Aorta (tissue), 5 donors: ENCODE data around the gene C5orf22. TPM values are rescaled to one million over a fixed set of nuclear protein-coding genes. Genes with fewer than 3 reads are reported as not detected.

Source experiments
- ATAC-seq: fragments of 200-7000 bp; cut with Tn5 transposase; one replicate; pipeline ENCODE4 v1.9.1; 2022; ENCODE audit warnings: moderate library complexity; ENCODE audit not compliant: low FRiP score
- DNase-seq, 2 donors: peaks; one replicate each; pipeline ENCODE4 v3.0.0-alpha.2; 2020
- H3K27ac ChIP-seq, 2 donors: one replicate each; pipeline ENCODE4 v1.5.1; 2013; ENCODE audit warnings: low read length in 2 of 2, mild to moderate bottlenecking in 2 of 2, moderate library complexity in 2 of 2, control low read depth in 1 of 2, inconsistent platforms in 1 of 2, low read depth in 1 of 2
- H3K27me3 ChIP-seq, 2 donors: one replicate each; pipeline ENCODE4 v1.6.1; 2013; ENCODE audit warnings: control low read depth in 1 of 2, low read length in 1 of 2, mild to moderate bottlenecking in 1 of 2, moderate library complexity in 1 of 2; ENCODE audit not compliant: insufficient read depth in 2 of 2, control insufficient read depth in 1 of 2
- H3K36me3 ChIP-seq, 2 donors: one replicate each; pipeline ENCODE4 v1.6.1; 2013; ENCODE audit warnings: control low read depth in 1 of 2, low read length in 1 of 2, mild to moderate bottlenecking in 1 of 2; ENCODE audit not compliant: insufficient read depth in 2 of 2, control insufficient read depth in 1 of 2
- H3K4me1 ChIP-seq, 2 donors: one replicate each; pipeline ENCODE4 v1.6.1; 2013; ENCODE audit warnings: low read length in 2 of 2, control low read depth in 1 of 2, mild to moderate bottlenecking in 1 of 2, moderate library complexity in 1 of 2; ENCODE audit not compliant: insufficient read depth in 2 of 2, control insufficient read depth in 1 of 2
- H3K4me3 ChIP-seq, 2 donors: one replicate each; pipeline ENCODE4 v1.5.1; 2013; ENCODE audit warnings: low read length in 2 of 2, control low read depth in 1 of 2, mild to moderate bottlenecking in 1 of 2
- H3K9me3 ChIP-seq: one replicate; pipeline ENCODE4 v1.6.1; 2013; ENCODE audit warnings: mild to moderate bottlenecking, low read length; ENCODE audit not compliant: control insufficient read depth
- WGBS, 2 donors: extraction: QIAGEN DNeasy Blood & Tissue Kit; methylation state at CpG; one replicate each; pipeline ENCODE4 v1.1.7; 2013; 5-methylcytosine and 5-hydroxymethylcytosine counted together
- intact Hi-C, 2 donors: fragments of 100-400 bp; cut with DNase I; formaldehyde crosslinking; loops; one replicate each; pipeline versions ENCODE4 v1.14.2 to v1.15.0; 2022
- polyA plus RNA-seq, 2 donors: library from polyadenylated mRNA; stranded (reverse); fragments of 200-250 nt; gene quantifications; one replicate each; pipeline ENCODE4 v1.2.3, GENCODE V29; 2013
- total RNA-seq, 2 donors: library from RNA; stranded (reverse); fragmentation: NEBNext Ultra II Directional; extraction: Animal tissue kit (Norgen Biotek cat#: 25700); gene quantifications; one replicate each; pipeline ENCODE4 v1.2.1, GENCODE V29; 2021
- donor health status: healthy with polysubstance abuse.
- donor health status: Bipolar disorder and iron deficiency.
- donor health status: DM: no; HTN: no; CAD: no.
- donor health status: DM: no; HTN: no; CAD: no.
- donor health status: DM: yes; HTN: yes; CAD: no.

The C5orf22 gene
- total and polyA plus RNA-seq, 4 donors = 7.5 to 18.6 (median 11.4) TPM

DNA sequence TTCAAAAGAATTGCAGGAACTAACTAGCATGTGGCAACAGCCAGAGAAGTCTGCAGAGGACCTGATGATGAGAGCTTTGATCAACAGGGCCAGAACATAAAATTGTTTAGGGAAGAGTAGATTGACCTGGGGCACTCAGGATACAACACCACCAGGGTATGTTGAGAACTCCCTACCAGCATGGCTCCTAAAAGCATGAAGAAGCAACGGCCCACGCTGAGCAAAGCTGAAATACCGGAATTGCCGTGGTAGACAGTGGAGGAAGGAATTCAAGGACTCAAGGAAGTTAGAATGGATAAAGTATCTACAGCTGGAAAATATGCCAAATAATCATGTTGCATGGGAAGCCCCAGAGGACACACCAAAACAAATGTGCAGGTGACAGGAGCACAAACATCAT lies 31.8 kb upstream of the C5orf22 start:
- no peaks in the 10 kb centered on the region for H3K4me1 ChIP-seq
- intact Hi-C loops = no loop called here
- DNase-seq = no peak
- H3K27ac ChIP-seq = no peak overlapping the region
- H3K27me3 ChIP-seq = no peaks in the 10 kb centered on the region
- ATAC-seq = no peak
- 96% methylated on average over 4 of the region's 4 CpGs for WGBS, 2 donors
- H3K4me3 ChIP-seq = no peak overlapping the region
- H3K9me3 ChIP-seq = no peaks in the 10 kb centered on the region
- peaks cover 12 to 16% of the 10 kb centered on the region in 2 donors for H3K36me3 ChIP-seq

GRCh38 chr5:31502506-31502905 lies 29.6 kb upstream of the C5orf22 start:
- ATAC-seq = no peak

DNA sequence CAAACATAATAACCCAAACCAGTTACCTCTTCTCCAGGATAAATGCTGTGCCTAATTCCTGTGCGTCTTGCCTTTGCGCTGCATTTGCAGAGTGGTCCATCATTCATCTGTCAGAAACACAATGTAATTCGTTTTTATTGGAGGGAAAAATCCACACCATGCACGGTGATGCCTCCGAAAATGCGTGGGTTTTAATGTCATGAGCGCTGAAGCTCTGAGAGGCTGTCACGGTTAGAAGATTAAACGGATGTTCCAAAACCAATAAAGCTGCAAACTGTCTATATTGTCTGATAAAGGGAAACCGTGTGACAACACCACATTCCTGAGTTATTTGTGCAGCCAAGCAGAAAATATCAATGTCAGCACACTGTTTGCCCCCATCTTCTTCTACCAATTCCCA lies 27.6 kb upstream of the C5orf22 start:
- intact Hi-C loops = no loop called here
- Histone ChIP-seq H3K4me1 (no peaks in the 10 kb centered on the region), H3K27ac (no peak overlapping the region), H3K36me3 (peaks cover 10 to 19% of the 10 kb centered on the region in 2 donors), H3K27me3 (no peaks in the 10 kb centered on the region), H3K4me3 (no peak overlapping the region), H3K9me3 (no peaks in the 10 kb centered on the region)
- DNase-seq (no peak), ATAC-seq (no peak)
- WGBS, 2 donors = 82 to 85% methylated on average over 10 of the region's 10 CpGs

More at GRCh38 chr5:31502506-31502905, 29.6 kb upstream of the C5orf22 start:
- no peak for DNase-seq
- H3K9me3 ChIP-seq = no peaks in the 10 kb centered on the region
- WGBS, 2 donors = 94 to 95% methylated on average over 4 of the region's 4 CpGs
- no peak overlapping the region for H3K4me3 ChIP-seq
- H3K27me3 ChIP-seq = no peaks in the 10 kb centered on the region
- no peak overlapping the region for H3K27ac ChIP-seq
- intact Hi-C loops = no loop called here
- peaks cover 10 to 16% of the 10 kb centered on the region in 2 donors for H3K36me3 ChIP-seq
- no peaks in the 10 kb centered on the region for H3K4me1 ChIP-seq

GRCh38 chr5:31511305-31511704 lies 20.8 kb upstream of the C5orf22 start:
- Histone ChIP-seq H3K9me3 (no peaks in the 10 kb centered on the region), H3K27me3 (no peaks in the 10 kb centered on the region), H3K36me3 (peaks cover 6 to 20% of the 10 kb centered on the region in 2 donors), H3K4me3 (no peak overlapping the region), H3K27ac (no peak overlapping the region), H3K4me1 (no peaks in the 10 kb centered on the region)
- ATAC-seq = no peak
- no peak for DNase-seq
- 95 to 97% methylated on average over 4 of the region's 4 CpGs for WGBS, 2 donors
- intact Hi-C loops = no loop called here

- ATAC-seq = no peak
- intact Hi-C loops = no loop called here
- no peak for DNase-seq
- H3K4me3 ChIP-seq = no peak overlapping the region
- no peaks in the 10 kb centered on the region for H3K4me1 ChIP-seq
- peaks cover 0 to 10% of the 10 kb centered on the region in 2 donors for H3K36me3 ChIP-seq
- no peak overlapping the region for H3K27ac ChIP-seq
- no peaks in the 10 kb centered on the region for H3K27me3 ChIP-seq
- 66 to 74% methylated on average over 1 of the region's 1 CpG for WGBS, 2 donors
- no peaks in the 10 kb centered on the region for H3K9me3 ChIP-seq
Measured at GRCh38 chr5:31516802-31517201, 15.3 kb upstream of the C5orf22 start.

DNA sequence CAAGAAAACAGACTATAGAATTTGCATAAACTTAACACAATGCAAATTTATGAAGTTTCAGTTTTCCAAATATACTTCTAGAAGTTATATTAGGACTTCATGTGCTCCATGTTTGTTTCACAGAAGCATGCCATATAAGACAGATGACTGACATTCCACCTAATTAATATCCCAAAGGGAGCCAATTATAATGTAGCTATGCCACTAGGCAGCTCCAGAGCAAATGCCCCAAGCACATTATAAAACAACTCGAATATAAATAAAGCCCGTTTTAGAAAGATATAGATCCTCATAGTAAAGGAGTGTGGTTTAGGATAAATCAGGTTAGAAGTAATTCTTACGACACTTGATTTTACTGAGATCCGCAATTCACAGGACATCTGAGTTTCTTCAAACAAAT lies 9.1 kb upstream of the C5orf22 start:
- intact Hi-C loops = no loop called here
- Histone ChIP-seq H3K4me1 (no peaks in the 10 kb centered on the region), H3K4me3 (no peak overlapping the region), H3K27ac (no peak overlapping the region), H3K9me3 (no peaks in the 10 kb centered on the region), H3K36me3 (peaks cover 2 to 6% of the 10 kb centered on the region in 2 donors), H3K27me3 (no peaks in the 10 kb centered on the region)
- DNase-seq (no peak), ATAC-seq (no peak)
- 96 to 98% methylated on average over 4 of the region's 4 CpGs for WGBS, 2 donors

DNA sequence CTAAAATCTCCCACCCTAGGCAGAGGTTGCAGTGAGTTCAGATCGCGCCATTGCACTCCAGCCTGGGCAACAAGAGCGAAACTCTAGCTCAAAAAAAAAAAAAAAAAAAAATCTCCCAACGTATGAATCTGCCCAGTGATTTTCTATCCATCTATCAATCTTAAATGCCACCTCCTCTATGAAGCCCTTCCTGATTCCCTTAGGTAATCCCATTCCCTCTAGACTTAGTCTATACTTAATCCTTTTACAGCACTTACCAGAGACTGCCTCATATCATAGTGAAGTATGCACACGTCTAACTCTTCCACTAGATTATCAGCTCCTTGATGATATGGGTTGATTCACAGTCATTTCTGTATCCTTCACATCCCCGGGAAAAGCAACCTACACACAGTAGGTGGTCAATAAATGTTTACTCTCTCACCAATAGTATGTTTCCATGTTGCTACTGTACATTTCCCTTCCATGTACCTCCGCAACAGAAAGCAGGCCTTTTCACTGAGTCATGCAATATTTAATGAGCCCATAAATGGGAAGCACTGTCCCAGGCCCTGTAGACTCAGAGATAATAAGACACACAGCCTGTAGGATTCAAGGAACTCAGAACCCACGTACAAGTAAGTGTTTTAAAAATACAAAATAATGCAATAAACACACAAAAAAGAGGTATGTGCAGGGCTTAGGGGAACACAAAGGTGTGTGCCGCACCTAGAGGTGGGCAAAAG lies 1.4 kb upstream of the C5orf22 start:
- DNase-seq = no peak
- H3K9me3 ChIP-seq = no peaks in the 10 kb centered on the region
- H3K4me1 ChIP-seq = peaks cover 0 to 5% of the 10 kb centered on the region in 2 donors
- no peak overlapping the region for H3K27ac ChIP-seq
- intact Hi-C loops = no loop called here
- H3K4me3 ChIP-seq = no peak overlapping the region
- no peak for ATAC-seq
- 78 to 80% methylated on average over 9 of the region's 9 CpGs for WGBS, 2 donors
- peaks cover 2 to 5% of the 10 kb centered on the region in 2 donors for H3K36me3 ChIP-seq
- H3K27me3 ChIP-seq = no peaks in the 10 kb centered on the region

DNA sequence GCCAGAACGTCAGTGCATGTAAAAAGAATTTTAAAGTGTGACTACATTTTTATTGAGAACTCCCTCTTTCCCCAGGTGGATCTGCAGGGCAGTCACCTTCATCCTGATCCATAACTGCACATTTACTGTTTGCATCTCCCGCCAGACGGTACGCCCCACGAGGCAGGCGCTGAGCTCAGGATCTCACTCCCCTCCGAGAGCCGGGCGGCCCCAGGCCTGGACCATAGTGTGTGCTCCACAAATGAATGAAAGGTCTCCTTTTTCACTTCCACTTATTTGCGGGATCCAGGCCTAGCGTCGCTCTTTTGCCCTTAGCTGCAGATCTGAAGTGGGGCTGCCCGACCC lies 586 bp upstream of the C5orf22 start:
- H3K36me3 ChIP-seq = peaks cover 2 to 5% of the 10 kb centered on the region in 2 donors
- peak overlapping the region; percentile 86 to 92 for H3K4me3 ChIP-seq
- H3K27me3 ChIP-seq = no peaks in the 10 kb centered on the region
- DNase-seq (peak; percentile 53 to 78), ATAC-seq (peak; percentile 57)
- no peaks in the 10 kb centered on the region for H3K9me3 ChIP-seq
- intact Hi-C loops = no loop called here
- 0 to 1% methylated on average over 13 of the region's 13 CpGs for WGBS, 2 donors
- peaks cover 0 to 5% of the 10 kb centered on the region in 2 donors for H3K4me1 ChIP-seq
- peak overlapping the region in 1 of 2 donors; percentile 28 for H3K27ac ChIP-seq

DNA sequence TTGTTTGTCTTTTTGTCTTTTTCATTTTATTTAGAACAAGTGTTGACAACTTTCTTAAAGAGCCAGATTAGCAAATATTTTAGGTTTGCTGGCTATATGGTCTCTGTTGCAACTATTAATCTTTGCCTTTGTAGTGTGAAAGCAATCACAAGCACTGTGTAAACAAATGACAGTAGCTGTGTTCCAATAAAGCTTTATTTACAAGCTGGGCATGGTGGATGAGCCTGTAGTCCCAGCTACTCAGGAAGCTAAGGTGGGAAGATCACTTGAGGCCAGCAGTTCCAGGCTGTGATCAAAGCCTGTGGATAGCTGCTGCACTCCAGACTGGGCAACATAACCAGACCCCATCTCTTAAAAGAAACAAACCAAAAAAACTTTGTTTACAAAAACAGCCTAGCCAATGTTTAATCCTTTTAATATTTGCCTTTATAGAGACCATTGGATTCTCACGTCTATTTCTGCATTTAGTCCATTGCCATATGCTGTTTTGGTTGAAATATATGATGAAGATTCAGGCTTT lies 2.5 kb downstream of the C5orf22 start:
- Histone ChIP-seq H3K27me3 (no peaks in the 10 kb centered on the region), H3K36me3 (peaks cover 0 to 3% of the 10 kb centered on the region in 2 donors), H3K9me3 (no peaks in the 10 kb centered on the region), H3K4me3 (no peak overlapping the region), H3K27ac (no peak overlapping the region), H3K4me1 (peaks cover 0 to 5% of the 10 kb centered on the region in 2 donors)
- DNase-seq (no peak), ATAC-seq (no peak)
- intact Hi-C loops = no loop called here
- WGBS, 2 donors = 72 to 80% methylated on average over 1 of the region's 1 CpG
